SH-SY5Y (cell line): ENCODE results near the gene GNAT1.

Experiments
- GATA2 ChIP-seq: IDR thresholded peaks from 2 replicates; pipeline ENCODE4 v1.6.1; 2011; ENCODE audit warnings: mild to moderate bottlenecking, low read depth, low read length
- GATA3 ChIP-seq: IDR thresholded peaks from 2 replicates; pipeline ENCODE4 v1.6.1; 2011; ENCODE audit warnings: low read depth, mild to moderate bottlenecking, low read length, moderate library complexity

GRCh38 chr3:50157827-50158529, 33.4 kb upstream of the GNAT1 start:
- no peak for TF ChIP-seq GATA2
- no peak for TF ChIP-seq GATA3
